HG02610 (cell line): ENCODE data around the gene RPL10A.
"Not testable (repeated sequence)": the region's sequence is repeated elsewhere in the genome, so short reads cannot be mapped to it uniquely, and the experiment has no call there.

Source experiments
- ATAC-seq: cut with Tn5 transposase; IDR thresholded peaks from one replicate; pipeline ENCODE4 v1.9.1; 2021; ENCODE audit warnings: mild to moderate bottlenecking, moderate library complexity; ENCODE audit not compliant: unreplicated experiment

RPL10A gene

GRCh38 chr6:35468181-35468979 is at the start of gene RPL10A:
Gene RPL10A (plus strand): TSS chr6:35468401. CDS start chr6:35468435, 34 bp downstream.
- peak; percentile 81 for ATAC-seq

- ATAC-seq: no peak
Measured at GRCh38 chr6:35419417-35419816, 48.8 kb upstream of the RPL10A start.

- ATAC-seq: no peak
Measured at GRCh38 chr6:35419961-35420360, 48.2 kb upstream of the RPL10A start.

- no peak for ATAC-seq
Measured at GRCh38 chr6:35425284-35425683, 42.9 kb upstream of the RPL10A start.

- ATAC-seq: no peak
Measured at GRCh38 chr6:35426074-35426473, 42.1 kb upstream of the RPL10A start.

- no peak for ATAC-seq
Measured at GRCh38 chr6:35427435-35427834, 40.8 kb upstream of the RPL10A start.

- no peak for ATAC-seq
Measured at GRCh38 chr6:35427851-35428321, 40.3 kb upstream of the RPL10A start.

- no peak for ATAC-seq
Measured at GRCh38 chr6:35428421-35429149, 39.6 kb upstream of the RPL10A start.

- no peak for ATAC-seq
Measured at GRCh38 chr6:35429463-35429862, 38.7 kb upstream of the RPL10A start.

GRCh38 chr6:35432291-35432690 is 35.9 kb upstream of the RPL10A start:
- ATAC-seq: no peak

GRCh38 chr6:35432702-35433101 is 35.5 kb upstream of the RPL10A start:
- ATAC-seq: not testable (repeated sequence)

- no peak for ATAC-seq
Measured at GRCh38 chr6:35435074-35435837, 32.9 kb upstream of the RPL10A start.

- no peak for ATAC-seq
Measured at GRCh38 chr6:35436071-35436857, 31.9 kb upstream of the RPL10A start.

- not testable (repeated sequence) for ATAC-seq
Measured at GRCh38 chr6:35438378-35439065, 29.7 kb upstream of the RPL10A start.

- no peak for ATAC-seq
Measured at GRCh38 chr6:35439308-35439707, 28.9 kb upstream of the RPL10A start.

GRCh38 chr6:35441205-35441604 is 27.0 kb upstream of the RPL10A start:
- no peak for ATAC-seq

GRCh38 chr6:35441642-35442041 is 26.6 kb upstream of the RPL10A start:
- no peak for ATAC-seq

- ATAC-seq: no peak
Measured at GRCh38 chr6:35442693-35443092, 25.5 kb upstream of the RPL10A start.

GRCh38 chr6:35443341-35444030 is 24.7 kb upstream of the RPL10A start:
- no peak for ATAC-seq
